HEK293T (cell line): Measurements from ENCODE around the gene PLAC8.
"Not testable (repeated sequence)": the region's sequence is repeated elsewhere in the genome, so short reads cannot be mapped to it uniquely, and the experiment has no call there.

Source experiments
- CTCF ChIA-PET: fragments of 350-600 bp; formaldehyde crosslinking; extraction: SDS; loops from one replicate; lab custom pipeline; 2021; ENCODE audit warnings: antibody characterized with exemption, inconsistent platforms; lab: Yijun Ruan, JAX
- POLR2A ChIA-PET: fragments of 350-600 bp; formaldehyde crosslinking; extraction: SDS; loops from one replicate; lab custom pipeline; 2020; ENCODE audit warnings: antibody characterized with exemption, inconsistent platforms; lab: Yijun Ruan, JAX
- DNase-seq: peaks from one replicate; pipeline ENCODE4 v3.0.0; 2012; ENCODE audit warnings: mixed read lengths; ENCODE audit errors: extremely low spot score
- ARNT ChIP-seq: fragments of 450-650 bp; IDR thresholded peaks from 2 replicates; pipeline ENCODE4 v1.6.1; 2017; ENCODE audit warnings: mild to moderate bottlenecking
- BHLHE40 ChIP-seq: fragments of 450-650 bp; IDR thresholded peaks from 2 replicates; pipeline ENCODE4 v1.6.1; 2016; ENCODE audit warnings: mild to moderate bottlenecking, moderate library complexity, borderline replicate concordance
- CTBP1 ChIP-seq: fragments of 450-650 bp; IDR thresholded peaks from 2 replicates; pipeline ENCODE4 v1.6.1; 2016; ENCODE audit warnings: borderline replicate concordance
- ELF4 ChIP-seq: fragments of 450-650 bp; IDR thresholded peaks from 2 replicates; pipeline ENCODE4 v1.6.1; 2017; ENCODE audit warnings: antibody characterized with exemption
- FOXA1 ChIP-seq: fragments of 450-650 bp; IDR thresholded peaks from 2 replicates; pipeline ENCODE4 v1.6.1; 2016; ENCODE audit warnings: mild to moderate bottlenecking
- FOXK2 ChIP-seq: fragments of 450-650 bp; IDR thresholded peaks from 2 replicates; pipeline ENCODE4 v1.6.1; 2016; ENCODE audit warnings: mild to moderate bottlenecking
- FOXM1 ChIP-seq: fragments of 450-650 bp; IDR thresholded peaks from 2 replicates; pipeline ENCODE4 v1.6.1; 2017; ENCODE audit warnings: mild to moderate bottlenecking, borderline replicate concordance
- HDGF ChIP-seq: fragments of 450-650 bp; IDR thresholded peaks from 2 replicates; pipeline ENCODE4 v1.6.1; 2017; ENCODE audit warnings: antibody characterized with exemption, borderline replicate concordance
- L3MBTL2 ChIP-seq: fragments of 450-650 bp; conservative IDR thresholded peaks from 2 replicates; pipeline ENCODE4 v1.6.1; 2016; ENCODE audit warnings: mild to moderate bottlenecking
- LEF1 ChIP-seq: fragments of 450-650 bp; IDR thresholded peaks from 2 replicates; pipeline ENCODE4 v1.6.1; 2017; ENCODE audit warnings: mild to moderate bottlenecking, borderline replicate concordance
- NFRKB ChIP-seq: fragments of 450-650 bp; IDR thresholded peaks from 2 replicates; pipeline ENCODE4 v1.6.1; 2016; ENCODE audit warnings: mild to moderate bottlenecking, moderate library complexity
- PKNOX1 ChIP-seq: fragments of 450-650 bp; IDR thresholded peaks from 2 replicates; pipeline ENCODE4 v1.6.1; 2016
- SP1 ChIP-seq: fragments of 450-650 bp; IDR thresholded peaks from 2 replicates; pipeline ENCODE4 v1.6.1; 2017
- SUZ12 ChIP-seq: fragments of 450-650 bp; IDR thresholded peaks from 2 replicates; pipeline ENCODE4 v1.6.1; 2016; ENCODE audit warnings: mild to moderate bottlenecking
- TARDBP ChIP-seq: fragments of 450-650 bp; IDR thresholded peaks from 2 replicates; pipeline ENCODE4 v1.6.1; 2016
- ZNF384 ChIP-seq: fragments of 450-650 bp; IDR thresholded peaks from 2 replicates; pipeline ENCODE4 v1.6.1; 2016

The PLAC8 gene

GRCh38 chr4:83115000-83115399 lies 471 bp upstream of the PLAC8 start:
- ChIA-PET CTCF (no interaction called here), POLR2A (no interaction called here)
- TF ChIP-seq SP1 (no peak), CTBP1 (no peak), PKNOX1 (no peak)
- no peak for DNase-seq

- ChIA-PET POLR2A (no interaction called here), CTCF (no interaction called here)
- TF ChIP-seq L3MBTL2 (no peak), ARNT (no peak), LEF1 (no peak), FOXA1 (no peak), NFRKB (no peak), ELF4 (no peak), SP1 (no peak), TARDBP (no peak), HDGF (no peak), CTBP1 (no peak), BHLHE40 (no peak)
- DNase-seq = no peak
Measured at GRCh38 chr4:83113429-83113786, 1.1 kb downstream of the PLAC8 start.

- ChIA-PET CTCF (no interaction called here), POLR2A (no interaction called here)
- TF ChIP-seq PKNOX1 = no peak
- TF ChIP-seq NFRKB = no peak
- no peak for TF ChIP-seq LEF1
- no peak for TF ChIP-seq TARDBP
- TF ChIP-seq SP1 = no peak
- TF ChIP-seq SUZ12 = no peak
- no peak for TF ChIP-seq ARNT
- TF ChIP-seq HDGF = no peak
- DNase-seq = no peak
Measured at GRCh38 chr4:83112678-83113428, 1.7 kb downstream of the PLAC8 start.

- DNase-seq = no peak
- ChIA-PET CTCF (no interaction called here), POLR2A (no interaction called here)
- TF ChIP-seq TARDBP = no peak
- no peak for TF ChIP-seq ZNF384
- no peak for TF ChIP-seq FOXA1
- TF ChIP-seq LEF1 = no peak
- TF ChIP-seq ARNT = no peak
- TF ChIP-seq ELF4 = no peak
- no peak for TF ChIP-seq CTBP1
- TF ChIP-seq PKNOX1 = no peak
- no peak for TF ChIP-seq SUZ12
- no peak for TF ChIP-seq NFRKB
- no peak for TF ChIP-seq FOXK2
- TF ChIP-seq SP1 = no peak
- no peak for TF ChIP-seq BHLHE40
- no peak for TF ChIP-seq HDGF
- TF ChIP-seq L3MBTL2 = no peak
- no peak for TF ChIP-seq FOXM1
Measured at GRCh38 chr4:83112231-83112630, 2.3 kb downstream of the PLAC8 start.

- DNase-seq, POLR2A ChIA-PET: not testable (repeated sequence)
- CTCF ChIA-PET = interaction anchor here (0.7 to 1.1 kb wide), 3 partner anchors 15 to 376 kb away, joined by 3 to 5 read pairs (median 5); no protein-coding TSS in a partner anchor
Measured at GRCh38 chr4:83111751-83112141, 2.8 kb downstream of the PLAC8 start.

GRCh38 chr4:83110970-83111750 lies 3.4 kb downstream of the PLAC8 start:
- CTCF ChIA-PET = interaction anchor here (0.7 to 1.1 kb wide), 5 partner anchors 15 to 375 kb away, joined by 3 to 5 read pairs (median 3); no protein-coding TSS in a partner anchor
- POLR2A ChIA-PET = interaction anchor here (0.6 to 1.7 kb wide), 9 partner anchors 10 to 137 kb away, joined by 3 to 5 read pairs (median 4); partner anchors contain the start of gene COPS4
- no peak for DNase-seq
- TF ChIP-seq CTBP1 = no peak
- TF ChIP-seq ELF4 = no peak
- no peak for TF ChIP-seq FOXK2
- TF ChIP-seq BHLHE40 = no peak
- TF ChIP-seq SUZ12 = no peak
- TF ChIP-seq ZNF384 = no peak
- TF ChIP-seq NFRKB = no peak
- no peak for TF ChIP-seq FOXM1
- TF ChIP-seq LEF1 = no peak
- no peak for TF ChIP-seq PKNOX1
- no peak for TF ChIP-seq TARDBP
- no peak for TF ChIP-seq FOXA1
- TF ChIP-seq ARNT = no peak
- no peak for TF ChIP-seq HDGF
- no peak for TF ChIP-seq L3MBTL2
- TF ChIP-seq SP1 = no peak
